Endothelial cell of umbilical vein (primary cell): ENCODE results near the gene TMEM254.

Experiments
- EZH2 ChIP-seq: IDR thresholded peaks from 2 replicates; pipeline ENCODE4 v1.6.1; 2012; ENCODE audit warnings: borderline replicate concordance, low read depth, mild to moderate bottlenecking, moderate library complexity, low read length, inconsistent platforms; ENCODE audit not compliant: severe bottlenecking
- GATA2 ChIP-seq: IDR thresholded peaks from 2 replicates; pipeline ENCODE4 v1.7.0; 2011; ENCODE audit warnings: low read depth, mild to moderate bottlenecking, moderate library complexity, mixed read lengths, low read length; ENCODE audit not compliant: insufficient read length, insufficient read depth
- POLR2A ChIP-seq: IDR thresholded peaks from 2 replicates; pipeline ENCODE4 v1.6.1; 2012; ENCODE audit warnings: low read depth, mild to moderate bottlenecking, control low read depth, low read length
- TF ChIP-seq, protein P1 (sequence below): IDR thresholded peaks from 2 replicates; pipeline ENCODE4 v1.6.1; 2011; ENCODE audit not compliant: insufficient read depth, insufficient read length
- TF ChIP-seq, protein P2 (sequence below), 2 donors: IDR thresholded peaks; 1 replicate in 1 of 2; 2 replicates in 1 of 2; pipeline ENCODE4 v1.5.1; 2011; ENCODE audit warnings: low read length in 2 of 2, mild to moderate bottlenecking in 2 of 2, moderate library complexity in 2 of 2, control low read depth in 1 of 2, inconsistent platforms in 1 of 2, low read depth in 1 of 2; ENCODE audit not compliant: insufficient read depth in 1 of 2; ENCODE audit errors: extremely low read depth in 1 of 2

DNA sequence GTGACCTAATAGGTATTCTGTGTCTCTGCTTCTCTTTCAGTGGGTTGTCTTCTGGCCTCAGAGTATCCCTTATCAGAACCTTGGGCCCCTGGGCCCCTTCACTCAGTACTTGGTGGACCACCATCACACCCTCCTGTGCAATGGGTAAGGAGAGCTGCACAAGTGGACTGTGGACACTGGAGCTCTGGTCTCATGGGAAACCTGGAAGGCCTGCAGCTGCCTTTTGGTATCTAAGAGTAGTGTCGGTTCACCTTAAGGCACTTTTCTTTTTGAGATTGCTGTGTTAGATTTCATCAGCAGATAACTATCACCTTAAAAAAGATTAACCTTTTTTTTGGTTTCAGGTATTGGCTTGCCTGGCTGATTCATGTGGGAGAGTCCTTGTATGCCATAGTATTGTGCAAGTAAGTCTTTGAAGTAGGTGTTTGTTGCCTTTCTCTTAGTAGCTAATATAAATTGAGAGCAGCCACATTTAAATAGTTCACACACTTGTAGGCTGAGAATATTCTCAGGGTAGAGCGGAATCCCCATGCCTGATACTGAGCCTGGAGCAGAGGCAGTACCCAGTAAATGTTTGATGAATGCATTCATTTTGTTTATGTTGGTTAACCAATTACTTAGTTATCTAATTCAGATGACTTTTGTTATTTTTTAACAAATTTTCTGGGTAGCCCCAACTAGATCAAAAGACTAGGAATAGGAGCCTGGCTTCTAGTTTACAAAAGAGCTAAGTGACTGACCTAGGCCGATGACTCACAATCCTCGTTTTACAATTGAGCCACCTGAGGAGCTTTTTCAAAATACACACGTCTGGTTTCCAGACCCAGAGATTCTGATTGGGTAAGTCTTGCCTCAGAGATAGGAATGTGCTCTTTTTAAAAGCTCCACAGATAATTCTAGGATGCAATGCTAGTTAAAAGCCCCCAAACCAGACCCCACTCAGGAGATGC lies 3.6 kb downstream of the TMEM254 start:
- TF ChIP-seq EZH2 = no peak
- TF ChIP-seq, protein P1, sequence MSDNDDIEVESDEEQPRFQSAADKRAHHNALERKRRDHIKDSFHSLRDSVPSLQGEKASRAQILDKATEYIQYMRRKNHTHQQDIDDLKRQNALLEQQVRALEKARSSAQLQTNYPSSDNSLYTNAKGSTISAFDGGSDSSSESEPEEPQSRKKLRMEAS = no peak
- no peak for TF ChIP-seq GATA2
- TF ChIP-seq, protein P2, sequence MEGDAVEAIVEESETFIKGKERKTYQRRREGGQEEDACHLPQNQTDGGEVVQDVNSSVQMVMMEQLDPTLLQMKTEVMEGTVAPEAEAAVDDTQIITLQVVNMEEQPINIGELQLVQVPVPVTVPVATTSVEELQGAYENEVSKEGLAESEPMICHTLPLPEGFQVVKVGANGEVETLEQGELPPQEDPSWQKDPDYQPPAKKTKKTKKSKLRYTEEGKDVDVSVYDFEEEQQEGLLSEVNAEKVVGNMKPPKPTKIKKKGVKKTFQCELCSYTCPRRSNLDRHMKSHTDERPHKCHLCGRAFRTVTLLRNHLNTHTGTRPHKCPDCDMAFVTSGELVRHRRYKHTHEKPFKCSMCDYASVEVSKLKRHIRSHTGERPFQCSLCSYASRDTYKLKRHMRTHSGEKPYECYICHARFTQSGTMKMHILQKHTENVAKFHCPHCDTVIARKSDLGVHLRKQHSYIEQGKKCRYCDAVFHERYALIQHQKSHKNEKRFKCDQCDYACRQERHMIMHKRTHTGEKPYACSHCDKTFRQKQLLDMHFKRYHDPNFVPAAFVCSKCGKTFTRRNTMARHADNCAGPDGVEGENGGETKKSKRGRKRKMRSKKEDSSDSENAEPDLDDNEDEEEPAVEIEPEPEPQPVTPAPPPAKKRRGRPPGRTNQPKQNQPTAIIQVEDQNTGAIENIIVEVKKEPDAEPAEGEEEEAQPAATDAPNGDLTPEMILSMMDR (IDR thresholded peaks at IDR 0.05; ENCODE audit: extremely low read depth in 1 of 2, insufficient read depth in 1 of 2, low read depth in 1 of 2, low read length in 2 of 2) = no peak
- no peak for TF ChIP-seq POLR2A
